Lung (tissue), 12 donors: ENCODE data around the gene ADD3. TPM values are rescaled to one million over a fixed set of nuclear protein-coding genes. Genes with fewer than 3 reads are reported as not detected.

ENCODE experiments used
- ATAC-seq: fragments of 200-7000 bp; cut with Tn5 transposase; one replicate; pipeline ENCODE4 v1.9.1; 2020; ENCODE audit warnings: moderate number of reproducible peaks; ENCODE audit not compliant: insufficient read depth, low FRiP score
- DNase-seq, 3 donors: peaks; one replicate each; pipeline ENCODE4 v3.0.0-alpha.2; 2013 to 2017
- H3K27ac ChIP-seq, 2 donors: one replicate each; pipeline ENCODE4 v1.5.1; 2013; ENCODE audit warnings: mild to moderate bottlenecking in 2 of 2, moderate library complexity in 2 of 2, control low read depth in 1 of 2, inconsistent platforms in 1 of 2, low read depth in 1 of 2, low read length in 1 of 2
- H3K27me3 ChIP-seq, 3 donors: one replicate each; pipeline ENCODE4 v1.5.1; 2013; ENCODE audit warnings: low read length in 2 of 3; ENCODE audit not compliant: control insufficient read depth in 3 of 3, insufficient read depth in 3 of 3
- H3K36me3 ChIP-seq, 4 donors: one replicate each; pipeline ENCODE4 v1.5.1; 2013; ENCODE audit warnings: low read length in 4 of 4, mild to moderate bottlenecking in 1 of 4, moderate library complexity in 1 of 4; ENCODE audit not compliant: control insufficient read depth in 4 of 4, insufficient read depth in 4 of 4
- H3K4me1 ChIP-seq, 5 donors: one replicate each; pipeline ENCODE4 v1.5.1; 2013; ENCODE audit warnings: low read length in 5 of 5, mild to moderate bottlenecking in 2 of 5, moderate library complexity in 1 of 5; ENCODE audit not compliant: control insufficient read depth in 5 of 5, insufficient read depth in 5 of 5
- H3K4me3 ChIP-seq: one replicate; pipeline ENCODE4 v1.5.1; 2013; ENCODE audit warnings: mild to moderate bottlenecking, control low read depth, moderate library complexity
- H3K9ac ChIP-seq, 2 donors: one replicate each; pipeline ENCODE4 v1.5.1; 2013; ENCODE audit warnings: low read length in 2 of 2, control low read depth in 1 of 2; ENCODE audit not compliant: insufficient read depth in 1 of 2
- H3K9me3 ChIP-seq, 4 donors: one replicate each; pipeline ENCODE4 v1.5.1; 2013; ENCODE audit warnings: low read length in 3 of 4, mild to moderate bottlenecking in 1 of 4, moderate library complexity in 1 of 4; ENCODE audit not compliant: control insufficient read depth in 4 of 4, insufficient read depth in 3 of 4
- CTCF ChIP-seq: IDR thresholded peaks from 2 replicates; pipeline ENCODE4 v1.5.1; 2012; ENCODE audit warnings: mild to moderate bottlenecking; ENCODE audit errors: control extremely low read depth, extremely low read depth
- WGBS, 2 donors: extraction: QIAGEN DNeasy Blood & Tissue Kit; methylation state at CpG; one replicate each; pipeline ENCODE4 v1.1.7; 2013; 5-methylcytosine and 5-hydroxymethylcytosine counted together
- polyA plus RNA-seq, 2 donors: library from polyadenylated mRNA; stranded (reverse); fragments of 200-250 nt; gene quantifications; one replicate each; pipeline ENCODE4 v1.2.1, GENCODE V29; 2013
- total RNA-seq, 2 donors: library from RNA; depleted of rRNA in 1 of 2; stranded (reverse); fragments of >200 nt in 1 of 2; gene quantifications; one replicate each; pipeline ENCODE4 v1.2.1, GENCODE V29; 2014 to 2021
- donor health status: control.
- donor health status: control.
- donor health status: Bipolar disorder and iron deficiency.
- donor health status: healthy.
- donor health status: DM: yes; HTN: yes; CAD: no.

The ADD3 gene
- total and polyA plus RNA-seq, 4 donors: 22.0 to 289 (median 56.1) TPM

GRCh38 chr10:110158051-110159005 is 150.5 kb downstream of the ADD3 start:
- no peak overlapping the region for H3K27ac ChIP-seq
- DNase-seq (no peak), ATAC-seq (no peak)
- no peak for TF ChIP-seq CTCF
- H3K9me3 ChIP-seq: no peaks in the 10 kb centered on the region
- H3K36me3 ChIP-seq: no peaks in the 10 kb centered on the region
- H3K27me3 ChIP-seq: no peaks in the 10 kb centered on the region
- 87% methylated on average over 11 of the region's 11 CpGs for WGBS, 2 donors
- no peak overlapping the region for H3K9ac ChIP-seq
- H3K4me1 ChIP-seq: no peaks in the 10 kb centered on the region
- no peak overlapping the region for H3K4me3 ChIP-seq

DNA sequence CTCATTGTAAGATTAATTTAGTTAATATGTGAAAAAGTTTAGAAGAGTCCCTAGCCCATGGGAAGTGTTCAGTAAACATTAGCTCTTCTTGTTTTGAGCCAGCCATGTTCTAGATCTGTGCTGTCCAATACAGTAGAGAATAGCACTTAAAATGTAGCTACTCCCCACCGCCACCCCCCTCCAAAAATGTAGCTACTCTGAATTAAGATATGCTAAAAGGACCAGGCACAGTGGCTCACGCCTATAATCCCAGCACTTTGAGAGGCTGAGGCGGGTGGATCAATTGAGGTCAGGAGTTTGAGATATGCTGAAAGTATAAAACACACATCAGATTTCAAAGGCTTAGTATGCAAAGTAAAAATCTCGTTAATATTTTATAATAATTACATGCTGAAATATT is 152.3 kb downstream of the ADD3 start:
- TF ChIP-seq CTCF: no peak
- ATAC-seq (no peak), DNase-seq (no peak)
- Histone ChIP-seq H3K9ac (no peak overlapping the region), H3K9me3 (no peaks in the 10 kb centered on the region), H3K4me3 (no peak overlapping the region), H3K27me3 (no peaks in the 10 kb centered on the region), H3K27ac (no peak overlapping the region), H3K4me1 (no peaks in the 10 kb centered on the region), H3K36me3 (no peaks in the 10 kb centered on the region)
- 86 to 89% methylated on average over 4 of the region's 4 CpGs for WGBS, 2 donors

GRCh38 chr10:110160522-110160921 is 152.7 kb downstream of the ADD3 start:
- H3K9me3 ChIP-seq: no peaks in the 10 kb centered on the region
- no peak for DNase-seq
- H3K9ac ChIP-seq: no peak overlapping the region
- ATAC-seq: no peak
- H3K36me3 ChIP-seq: no peaks in the 10 kb centered on the region
- H3K4me1 ChIP-seq: no peaks in the 10 kb centered on the region
- no peak overlapping the region for H3K4me3 ChIP-seq
- H3K27ac ChIP-seq: no peak overlapping the region
- TF ChIP-seq CTCF: no peak
- H3K27me3 ChIP-seq: no peaks in the 10 kb centered on the region

DNA sequence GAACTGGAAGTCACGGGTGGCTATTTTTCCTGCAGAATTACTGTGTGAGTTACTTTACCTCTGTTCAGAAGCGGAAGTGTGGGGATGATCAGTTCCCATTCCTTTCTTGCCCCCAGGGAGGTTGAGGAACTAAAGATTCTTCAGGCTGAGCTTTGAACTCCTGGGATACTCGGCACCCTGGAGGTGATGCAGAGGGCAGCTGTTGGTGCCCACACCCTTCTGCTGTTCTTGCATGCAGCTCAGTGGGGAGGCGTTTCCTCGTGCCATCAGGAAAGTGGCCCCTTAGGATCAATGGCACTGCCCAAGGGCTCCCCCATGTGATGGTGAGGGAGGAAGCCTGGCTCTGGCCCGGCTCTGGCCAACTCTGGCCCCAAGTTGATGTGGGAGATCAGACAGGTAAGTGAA is 155.0 kb downstream of the ADD3 start:
- Histone ChIP-seq H3K4me1 (no peaks in the 10 kb centered on the region), H3K4me3 (no peak overlapping the region), H3K9me3 (no peaks in the 10 kb centered on the region), H3K27ac (no peak overlapping the region), H3K36me3 (no peaks in the 10 kb centered on the region), H3K9ac (no peak overlapping the region), H3K27me3 (peaks cover 3 to 5% (median 4%) of the 10 kb centered on the region in 3 donors)
- no peak for DNase-seq
- WGBS, 2 donors: 27 to 46% methylated on average over 6 of the region's 6 CpGs
- ATAC-seq: no peak
- no peak for TF ChIP-seq CTCF
